IMR-90 (cell line): ENCODE results near the gene ATP4A.

Source experiments
- CHD1 ChIP-seq: IDR thresholded peaks from 2 replicates; pipeline ENCODE4 v1.6.1; 2012; ENCODE audit warnings: low read depth, low read length, improper control_type of control experiment
- ELK1 ChIP-seq: fragments of 150-350 bp; IDR thresholded peaks from 2 replicates; pipeline ENCODE4 v1.6.1; 2016; ENCODE audit warnings: low read depth, mild to moderate bottlenecking, low read length, moderate library complexity, borderline replicate concordance
- FOS ChIP-seq: fragments of 150-350 bp; IDR thresholded peaks from 2 replicates; pipeline ENCODE4 v1.6.1; 2016; ENCODE audit warnings: low read depth, low read length
- MAFK ChIP-seq: IDR thresholded peaks from 2 replicates; pipeline ENCODE4 v1.6.1; 2012; ENCODE audit warnings: low read depth, low read length, improper control_type of control experiment
- MAZ ChIP-seq: IDR thresholded peaks from 2 replicates; pipeline ENCODE4 v1.6.1; 2012; ENCODE audit warnings: low read depth, mild to moderate bottlenecking, low read length, improper control_type of control experiment, moderate library complexity, borderline replicate concordance
- POLR2A ChIP-seq: IDR thresholded peaks from 2 replicates; pipeline ENCODE4 v1.6.1; 2012; ENCODE audit warnings: mild to moderate bottlenecking, low read depth, low read length
- RFX5 ChIP-seq: IDR thresholded peaks from 2 replicates; pipeline ENCODE4 v1.8.0; 2012; ENCODE audit warnings: low read depth, mild to moderate bottlenecking, low read length, moderate library complexity
- TF ChIP-seq, protein P1 (sequence below): conservative IDR thresholded peaks from 2 replicates; pipeline ENCODE4 v1.5.1; 2012; ENCODE audit warnings: mild to moderate bottlenecking, low read depth, low read length, improper control_type of control experiment

GRCh38 chr19:35525873-35526272, 37.6 kb downstream of the ATP4A start:
- TF ChIP-seq CHD1 (no peak), RFX5 (no peak), POLR2A (no peak), MAZ (no peak), ELK1 (no peak), FOS (no peak), MAFK (no peak)
- TF ChIP-seq, protein P1, sequence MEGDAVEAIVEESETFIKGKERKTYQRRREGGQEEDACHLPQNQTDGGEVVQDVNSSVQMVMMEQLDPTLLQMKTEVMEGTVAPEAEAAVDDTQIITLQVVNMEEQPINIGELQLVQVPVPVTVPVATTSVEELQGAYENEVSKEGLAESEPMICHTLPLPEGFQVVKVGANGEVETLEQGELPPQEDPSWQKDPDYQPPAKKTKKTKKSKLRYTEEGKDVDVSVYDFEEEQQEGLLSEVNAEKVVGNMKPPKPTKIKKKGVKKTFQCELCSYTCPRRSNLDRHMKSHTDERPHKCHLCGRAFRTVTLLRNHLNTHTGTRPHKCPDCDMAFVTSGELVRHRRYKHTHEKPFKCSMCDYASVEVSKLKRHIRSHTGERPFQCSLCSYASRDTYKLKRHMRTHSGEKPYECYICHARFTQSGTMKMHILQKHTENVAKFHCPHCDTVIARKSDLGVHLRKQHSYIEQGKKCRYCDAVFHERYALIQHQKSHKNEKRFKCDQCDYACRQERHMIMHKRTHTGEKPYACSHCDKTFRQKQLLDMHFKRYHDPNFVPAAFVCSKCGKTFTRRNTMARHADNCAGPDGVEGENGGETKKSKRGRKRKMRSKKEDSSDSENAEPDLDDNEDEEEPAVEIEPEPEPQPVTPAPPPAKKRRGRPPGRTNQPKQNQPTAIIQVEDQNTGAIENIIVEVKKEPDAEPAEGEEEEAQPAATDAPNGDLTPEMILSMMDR: no peak
